ENCODE results near the gene ZIC4. TPM values are rescaled to one million over a fixed set of nuclear protein-coding genes. Genes with fewer than 3 reads are reported as not detected.
A peak's percentile ranks its signal among the peaks of the same experiment; 100 is the strongest.

Gene ZIC4
- total and polyA plus RNA-seq, 2 experiments from 2014 or later, result 0.17 TPM; not detected in 1

DNA sequence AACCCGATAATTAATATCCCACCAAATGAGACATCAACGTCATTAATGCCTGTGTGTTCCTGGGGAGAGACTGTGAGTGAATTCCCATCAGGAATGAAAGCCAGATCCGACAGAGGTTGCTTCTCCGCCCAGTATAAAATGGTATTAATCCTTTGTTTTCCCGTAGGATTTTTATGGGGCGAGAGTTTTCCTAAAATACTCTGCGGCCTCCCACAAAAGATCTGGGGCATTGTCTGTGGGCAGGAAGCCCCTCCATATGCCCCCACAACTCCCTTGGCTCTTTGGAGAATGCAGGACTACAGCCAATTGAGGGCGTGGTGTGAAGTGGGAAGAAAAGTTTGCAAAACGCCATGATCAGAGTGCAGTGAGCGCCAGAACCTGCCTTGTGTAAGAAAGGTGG, 26.7 kb downstream of the ZIC4 start:
- H3K27me3 ChIP-seq, result peaks cover 99% of the 10 kb centered on the region
- no peak overlapping the region for H3K4me2 ChIP-seq
- H3K9me2 ChIP-seq (replicated peaks; ENCODE audit: insufficient read depth), result no peaks in the 10 kb centered on the region
- no peak overlapping the region for H2AFZ ChIP-seq
- H3K36me3 ChIP-seq (replicated peaks; ENCODE audit: insufficient read depth, low read depth), result no peaks in the 10 kb centered on the region
- no peak overlapping the region for H3K4me3 ChIP-seq
- 16% methylated on average over 10 of the region's 10 CpGs for WGBS (ENCODE audit: low lambda C conversion rate, missing lambda C conversion rate)
- DNase-seq (ENCODE audit: low spot score), result no peak
- no peaks in the 10 kb centered on the region for H3K9me3 ChIP-seq (ENCODE audit: low read depth)
- no peaks in the 10 kb centered on the region for H3K79me2 ChIP-seq
- H3K4me1 ChIP-seq (ENCODE audit: insufficient read depth), result no peaks in the 10 kb centered on the region
- H4K20me1 ChIP-seq (ENCODE audit: insufficient read depth, poor library complexity, severe bottlenecking), result no peaks in the 10 kb centered on the region
- TF ChIP-seq EZH2phosphoT487 (IDR thresholded peaks at IDR 0.05; ENCODE audit: low read depth, severe bottlenecking, unreplicated experiment) (no peak), EZH2 (IDR thresholded peaks at IDR 0.05; ENCODE audit: borderline replicate concordance) (no peak)
- TF ChIP-seq, protein P1, sequence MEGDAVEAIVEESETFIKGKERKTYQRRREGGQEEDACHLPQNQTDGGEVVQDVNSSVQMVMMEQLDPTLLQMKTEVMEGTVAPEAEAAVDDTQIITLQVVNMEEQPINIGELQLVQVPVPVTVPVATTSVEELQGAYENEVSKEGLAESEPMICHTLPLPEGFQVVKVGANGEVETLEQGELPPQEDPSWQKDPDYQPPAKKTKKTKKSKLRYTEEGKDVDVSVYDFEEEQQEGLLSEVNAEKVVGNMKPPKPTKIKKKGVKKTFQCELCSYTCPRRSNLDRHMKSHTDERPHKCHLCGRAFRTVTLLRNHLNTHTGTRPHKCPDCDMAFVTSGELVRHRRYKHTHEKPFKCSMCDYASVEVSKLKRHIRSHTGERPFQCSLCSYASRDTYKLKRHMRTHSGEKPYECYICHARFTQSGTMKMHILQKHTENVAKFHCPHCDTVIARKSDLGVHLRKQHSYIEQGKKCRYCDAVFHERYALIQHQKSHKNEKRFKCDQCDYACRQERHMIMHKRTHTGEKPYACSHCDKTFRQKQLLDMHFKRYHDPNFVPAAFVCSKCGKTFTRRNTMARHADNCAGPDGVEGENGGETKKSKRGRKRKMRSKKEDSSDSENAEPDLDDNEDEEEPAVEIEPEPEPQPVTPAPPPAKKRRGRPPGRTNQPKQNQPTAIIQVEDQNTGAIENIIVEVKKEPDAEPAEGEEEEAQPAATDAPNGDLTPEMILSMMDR (IDR thresholded peaks at IDR 0.05; ENCODE audit: poor library complexity), result no peak
- no peak overlapping the region for H3K27ac ChIP-seq

DNA sequence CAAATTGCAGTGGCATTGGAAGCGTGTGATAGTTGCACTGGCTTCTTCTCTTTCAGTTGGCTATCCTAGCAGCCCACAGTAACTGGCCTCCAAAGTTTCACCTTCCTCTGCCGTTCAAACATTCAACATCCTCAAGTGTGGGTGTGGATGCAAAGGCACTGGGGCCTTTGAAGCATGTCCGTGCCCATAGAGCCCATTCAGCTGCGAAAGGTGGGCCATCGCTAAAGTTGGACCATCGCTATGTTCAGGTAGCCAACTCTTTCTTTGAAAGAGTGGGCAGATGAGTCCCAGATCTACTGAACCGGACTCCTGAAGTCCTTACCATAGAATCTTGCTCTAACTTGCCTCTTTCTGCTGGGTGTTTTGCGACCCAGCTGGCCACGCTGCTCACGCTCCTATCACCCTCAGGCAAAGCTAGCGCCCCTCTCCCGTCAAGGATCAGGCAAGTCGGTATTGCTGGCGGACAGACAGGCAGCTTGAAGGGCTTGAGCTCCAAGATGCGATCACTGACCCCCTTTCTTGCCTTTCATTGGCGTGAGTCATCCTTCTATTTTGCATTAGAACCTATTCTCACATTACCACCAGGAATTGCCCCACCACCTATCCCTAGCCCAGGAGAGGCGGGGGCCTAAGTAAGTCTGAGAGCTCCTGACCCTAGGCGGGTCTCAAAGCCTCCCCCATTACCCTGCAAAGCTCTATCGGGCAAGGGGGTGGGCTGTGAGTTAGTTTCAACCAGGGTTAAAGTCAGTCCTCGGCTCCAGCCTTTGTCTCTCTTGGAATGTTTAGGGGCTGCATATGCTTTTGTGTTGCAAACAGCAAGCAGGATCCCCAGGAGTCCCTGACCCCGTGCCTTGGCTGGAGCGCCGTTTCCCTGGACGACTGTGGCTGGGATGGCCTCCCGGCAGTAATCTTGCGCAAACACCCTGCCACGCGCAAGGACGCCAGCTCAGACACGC, 28.7 kb downstream of the ZIC4 start:
- no peak overlapping the region for H2AFZ ChIP-seq
- 3% methylated on average over 30 of the region's 30 CpGs for WGBS (ENCODE audit: low lambda C conversion rate, missing lambda C conversion rate)
- no peak overlapping the region for H3K27ac ChIP-seq
- H4K20me1 ChIP-seq (ENCODE audit: insufficient read depth, poor library complexity, severe bottlenecking), result no peaks in the 10 kb centered on the region
- H3K9me2 ChIP-seq (replicated peaks; ENCODE audit: insufficient read depth), result no peaks in the 10 kb centered on the region
- H3K4me1 ChIP-seq (ENCODE audit: insufficient read depth), result no peaks in the 10 kb centered on the region
- H3K36me3 ChIP-seq (replicated peaks; ENCODE audit: insufficient read depth, low read depth), result no peaks in the 10 kb centered on the region
- no peak for TF ChIP-seq EZH2phosphoT487 (IDR thresholded peaks at IDR 0.05; ENCODE audit: low read depth, severe bottlenecking, unreplicated experiment)
- TF ChIP-seq EZH2 (IDR thresholded peaks at IDR 0.05; ENCODE audit: borderline replicate concordance), result peak; percentile 16
- no peak for DNase-seq (ENCODE audit: low spot score)
- peaks cover 99% of the 10 kb centered on the region for H3K27me3 ChIP-seq
- no peaks in the 10 kb centered on the region for H3K79me2 ChIP-seq
- no peak overlapping the region for H3K4me2 ChIP-seq
- no peaks in the 10 kb centered on the region for H3K9me3 ChIP-seq (ENCODE audit: low read depth)
- no peak overlapping the region for H3K4me3 ChIP-seq

DNA sequence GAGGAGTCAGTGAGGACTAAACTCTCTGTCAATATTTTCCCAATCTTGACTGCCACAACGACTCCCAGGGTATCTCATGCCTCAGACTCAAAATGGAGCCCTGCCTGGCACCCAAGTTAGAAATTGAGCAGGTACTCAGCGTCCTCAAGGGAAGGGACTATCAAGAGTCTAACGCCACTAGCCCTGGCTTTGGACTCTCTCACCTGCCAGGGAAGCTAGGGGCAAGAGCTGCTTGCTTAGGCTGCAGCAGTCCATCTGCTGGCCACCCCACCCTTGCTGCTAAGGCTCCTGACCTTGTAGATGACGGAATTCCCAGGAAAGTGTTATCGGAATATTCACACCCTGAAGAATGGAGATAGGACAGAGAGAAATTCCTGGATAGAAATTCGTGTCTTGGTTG, 33.0 kb downstream of the ZIC4 start:
- no peaks in the 10 kb centered on the region for H3K9me2 ChIP-seq (replicated peaks; ENCODE audit: insufficient read depth)
- H3K79me2 ChIP-seq, result no peaks in the 10 kb centered on the region
- H3K4me1 ChIP-seq (ENCODE audit: insufficient read depth), result no peaks in the 10 kb centered on the region
- H3K4me3 ChIP-seq, result no peak overlapping the region
- TF ChIP-seq EZH2phosphoT487 (IDR thresholded peaks at IDR 0.05; ENCODE audit: low read depth, severe bottlenecking, unreplicated experiment) (no peak), EZH2 (IDR thresholded peaks at IDR 0.05; ENCODE audit: borderline replicate concordance) (no peak)
- TF ChIP-seq, protein P1 (IDR thresholded peaks at IDR 0.05; ENCODE audit: poor library complexity), result no peak
- H2AFZ ChIP-seq, result no peak overlapping the region
- 5% methylated on average over 6 of the region's 6 CpGs for WGBS (ENCODE audit: low lambda C conversion rate, missing lambda C conversion rate)
- no peaks in the 10 kb centered on the region for H4K20me1 ChIP-seq (ENCODE audit: insufficient read depth, poor library complexity, severe bottlenecking)
- H3K27ac ChIP-seq, result no peak overlapping the region
- peaks cover 98% of the 10 kb centered on the region for H3K27me3 ChIP-seq
- H3K36me3 ChIP-seq (replicated peaks; ENCODE audit: insufficient read depth, low read depth), result no peaks in the 10 kb centered on the region
- H3K9me3 ChIP-seq (ENCODE audit: low read depth), result no peaks in the 10 kb centered on the region
- no peak for DNase-seq (ENCODE audit: low spot score)
- no peak overlapping the region for H3K4me2 ChIP-seq

DNA sequence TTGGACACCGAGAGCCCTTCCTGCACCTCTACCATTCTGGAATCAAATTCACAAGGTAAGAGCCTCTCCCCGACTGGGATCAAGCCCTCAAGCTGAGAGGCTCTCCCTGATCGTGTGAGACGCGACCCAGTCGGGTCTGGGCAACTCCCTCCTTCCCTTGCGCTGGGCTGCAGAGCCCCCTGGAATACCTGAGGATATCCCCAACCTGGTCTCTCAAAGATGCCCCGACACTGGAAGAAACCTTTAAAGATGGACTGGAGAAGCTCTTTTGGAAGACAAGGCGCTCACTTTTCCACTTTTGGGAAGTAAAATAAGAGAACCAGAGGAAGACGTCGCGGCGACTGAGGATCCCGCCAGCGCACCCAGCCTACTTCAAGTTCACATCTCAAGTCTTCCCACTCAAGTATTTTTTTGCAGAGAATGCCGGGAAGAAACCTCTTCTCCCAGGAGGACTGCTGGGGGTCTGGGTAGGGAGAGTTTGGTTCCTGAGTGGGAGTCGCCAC, 33.8 kb downstream of the ZIC4 start:
- no peak for DNase-seq (ENCODE audit: low spot score)
- H3K27me3 ChIP-seq, result peaks cover 98% of the 10 kb centered on the region
- no peak overlapping the region for H3K4me3 ChIP-seq
- no peak overlapping the region for H2AFZ ChIP-seq
- no peaks in the 10 kb centered on the region for H3K79me2 ChIP-seq
- no peak overlapping the region for H3K4me2 ChIP-seq
- H3K4me1 ChIP-seq (ENCODE audit: insufficient read depth), result no peaks in the 10 kb centered on the region
- H3K9me2 ChIP-seq (replicated peaks; ENCODE audit: insufficient read depth), result no peaks in the 10 kb centered on the region
- no peak overlapping the region for H3K27ac ChIP-seq
- TF ChIP-seq, protein P1 (IDR thresholded peaks at IDR 0.05; ENCODE audit: poor library complexity), result no peak
- TF ChIP-seq EZH2 (IDR thresholded peaks at IDR 0.05; ENCODE audit: borderline replicate concordance) (peak; percentile 59), EZH2phosphoT487 (IDR thresholded peaks at IDR 0.05; ENCODE audit: low read depth, severe bottlenecking, unreplicated experiment) (no peak)
- WGBS (ENCODE audit: low lambda C conversion rate, missing lambda C conversion rate), result 8% methylated on average over 17 of the region's 17 CpGs
- H3K36me3 ChIP-seq (replicated peaks; ENCODE audit: insufficient read depth, low read depth), result no peaks in the 10 kb centered on the region
- no peaks in the 10 kb centered on the region for H3K9me3 ChIP-seq (ENCODE audit: low read depth)
- no peaks in the 10 kb centered on the region for H4K20me1 ChIP-seq (ENCODE audit: insufficient read depth, poor library complexity, severe bottlenecking)
